Measurements from ENCODE around the gene ZP3. TPM values are rescaled to one million over a fixed set of nuclear protein-coding genes. Genes with fewer than 3 reads are reported as not detected.

The ZP3 gene
- polyA plus RNA-seq, 1 of the 3 experiments (the other 2 are of a cell fraction) = 5.4 TPM

- H3K4me2 ChIP-seq = no peak overlapping the region
- H3K79me2 ChIP-seq (ENCODE audit: insufficient read depth) = no peaks in the 10 kb centered on the region
- no peaks in the 10 kb centered on the region for H3K36me3 ChIP-seq (replicated peaks in 1 of 2; ENCODE audit: control insufficient read depth in 1 of 2, insufficient read depth in 2 of 2, low read length in 1 of 2)
- no peaks in the 10 kb centered on the region for H3F3A ChIP-seq (replicated peaks; ENCODE audit: insufficient read depth)
- no peak overlapping the region for H3K4me3 ChIP-seq (ENCODE audit: low read depth in 2 of 2, low read length in 1 of 2)
- H3K9me2 ChIP-seq = no peaks in the 10 kb centered on the region
- H3K9me3 ChIP-seq = no peaks in the 10 kb centered on the region
- TF ChIP-seq FOXM1 (IDR thresholded peaks at IDR 0.05; ENCODE audit: low read depth) = no peak
- TF ChIP-seq RCOR1 (IDR thresholded peaks at IDR 0.05; ENCODE audit: low read length) = no peak
- no peak for TF ChIP-seq REST (IDR thresholded peaks at IDR 0.05; ENCODE audit: low read depth, low read length)
- TF ChIP-seq MXI1 (IDR thresholded peaks at IDR 0.05; ENCODE audit: low read depth, low read length) = no peak
- TF ChIP-seq TEAD4 (IDR thresholded peaks at IDR 0.05; ENCODE audit: borderline replicate concordance, insufficient read depth) = no peak
- TF ChIP-seq, protein P1, sequence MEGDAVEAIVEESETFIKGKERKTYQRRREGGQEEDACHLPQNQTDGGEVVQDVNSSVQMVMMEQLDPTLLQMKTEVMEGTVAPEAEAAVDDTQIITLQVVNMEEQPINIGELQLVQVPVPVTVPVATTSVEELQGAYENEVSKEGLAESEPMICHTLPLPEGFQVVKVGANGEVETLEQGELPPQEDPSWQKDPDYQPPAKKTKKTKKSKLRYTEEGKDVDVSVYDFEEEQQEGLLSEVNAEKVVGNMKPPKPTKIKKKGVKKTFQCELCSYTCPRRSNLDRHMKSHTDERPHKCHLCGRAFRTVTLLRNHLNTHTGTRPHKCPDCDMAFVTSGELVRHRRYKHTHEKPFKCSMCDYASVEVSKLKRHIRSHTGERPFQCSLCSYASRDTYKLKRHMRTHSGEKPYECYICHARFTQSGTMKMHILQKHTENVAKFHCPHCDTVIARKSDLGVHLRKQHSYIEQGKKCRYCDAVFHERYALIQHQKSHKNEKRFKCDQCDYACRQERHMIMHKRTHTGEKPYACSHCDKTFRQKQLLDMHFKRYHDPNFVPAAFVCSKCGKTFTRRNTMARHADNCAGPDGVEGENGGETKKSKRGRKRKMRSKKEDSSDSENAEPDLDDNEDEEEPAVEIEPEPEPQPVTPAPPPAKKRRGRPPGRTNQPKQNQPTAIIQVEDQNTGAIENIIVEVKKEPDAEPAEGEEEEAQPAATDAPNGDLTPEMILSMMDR (IDR thresholded peaks at IDR 0.05) = no peak
- TF ChIP-seq TAF1 (IDR thresholded peaks at IDR 0.05; ENCODE audit: borderline replicate concordance, low read depth, low read length) = no peak
- no peak for TF ChIP-seq IRF3 (IDR thresholded peaks at IDR 0.05; ENCODE audit: low read depth, low read length)
- TF ChIP-seq EP300 (IDR thresholded peaks at IDR 0.05; ENCODE audit: borderline replicate concordance in 1 of 2, low read depth in 1 of 2, low read length in 1 of 2) = no peak
- H3K4me1 ChIP-seq (ENCODE audit: control insufficient read depth in 1 of 2, insufficient read depth in 2 of 2, low read depth in 1 of 2, low read length in 1 of 2) = no peaks in the 10 kb centered on the region
- DNase-seq = no peak
- no peak overlapping the region for H3K27ac ChIP-seq (ENCODE audit: low read depth in 2 of 2, low read length in 1 of 2)
- H4K20me1 ChIP-seq (ENCODE audit: insufficient read depth) = no peaks in the 10 kb centered on the region
- CTCF ChIA-PET = no interaction called here
- H3K27me3 ChIP-seq (ENCODE audit: insufficient read depth) = no peaks in the 10 kb centered on the region
- POLR2A ChIA-PET = no interaction called here
- H2AFZ ChIP-seq (ENCODE audit: low read depth) = no peak overlapping the region
- WGBS (ENCODE audit: low lambda C conversion rate) = 84% methylated on average over 4 of the region's 5 CpGs
- no peak overlapping the region for H3K9ac ChIP-seq
Observed at GRCh38 chr7:76427635-76428034, 2.9 kb downstream of the ZP3 start.

All from SK-N-SH (cell line).